Glutamatergic neuron (in vitro differentiated cells): ENCODE measurements around the gene LRCOL1. TPM values are rescaled to one million over a fixed set of nuclear protein-coding genes. Genes with fewer than 3 reads are reported as not detected.

Experiments used
- DNase-seq: peaks from one replicate; pipeline ENCODE4 v3.0.0; 2022
- H3K27ac Mint-ChIP-seq: one replicate; pipeline ENCODE4 v1.8.0; 2020; ENCODE audit warnings: mild to moderate bottlenecking, mixed read lengths, inconsistent platforms; ENCODE audit not compliant: unreplicated experiment
- H3K27me3 Mint-ChIP-seq: one replicate; pipeline ENCODE4 v1.8.0; 2020; ENCODE audit warnings: mild to moderate bottlenecking, moderate library complexity, mixed read lengths, inconsistent platforms; ENCODE audit not compliant: unreplicated experiment
- H3K36me3 Mint-ChIP-seq: one replicate; pipeline ENCODE4 v1.8.0; 2020; ENCODE audit warnings: mild to moderate bottlenecking, mixed read lengths, inconsistent platforms; ENCODE audit not compliant: unreplicated experiment
- H3K4me1 Mint-ChIP-seq: one replicate; pipeline ENCODE4 v1.8.0; 2020; ENCODE audit warnings: mild to moderate bottlenecking, low read depth, mixed read lengths, inconsistent platforms; ENCODE audit not compliant: unreplicated experiment
- H3K4me3 Mint-ChIP-seq: one replicate; pipeline ENCODE4 v1.8.0; 2020; ENCODE audit warnings: mild to moderate bottlenecking, mixed read lengths, inconsistent platforms; ENCODE audit not compliant: unreplicated experiment
- H3K9me3 Mint-ChIP-seq: one replicate; pipeline ENCODE4 v1.8.0; 2020; ENCODE audit warnings: mild to moderate bottlenecking, moderate library complexity, mixed read lengths, inconsistent platforms; ENCODE audit not compliant: unreplicated experiment
- total RNA-seq: library from RNA; stranded (reverse); fragmentation: NEBNext Ultra II Directional; extraction: Animal tissue kit (Norgen Biotek cat#: 25700); gene quantifications from one replicate; pipeline ENCODE4 v1.2.1, GENCODE V29; 2021; ENCODE audit not compliant: unreplicated experiment
- TF ChIP-seq, protein P1 (sequence below): fragments of 200-600 bp; sonication (generic); IDR thresholded peaks from one replicate; pipeline ENCODE4 v1.5.0; 2021; ENCODE audit not compliant: partially characterized antibody, unreplicated experiment

The LRCOL1 gene
- total RNA-seq, 1 donor from 2014 or later = not detected

DNA sequence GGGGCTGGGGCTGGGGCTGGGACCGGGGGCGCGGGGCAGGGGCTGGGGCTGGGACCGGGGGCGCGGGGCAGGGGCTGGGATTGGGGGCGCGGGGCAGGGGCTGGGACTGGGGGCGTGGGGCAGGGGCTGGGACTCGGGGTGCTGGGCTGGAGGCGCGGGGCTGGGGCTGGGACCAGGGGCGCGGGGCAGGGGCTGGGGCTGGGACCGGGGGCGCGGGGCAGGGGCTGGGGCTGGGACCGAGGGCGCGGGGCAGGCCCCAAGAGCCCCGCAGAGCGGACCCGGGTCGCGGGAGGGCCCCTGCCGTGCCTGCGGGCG lies 8.6 kb upstream of the LRCOL1 start:
- no peak overlapping the region for H3K4me3 Mint-ChIP-seq
- no peak overlapping the region for H3K27ac Mint-ChIP-seq
- TF ChIP-seq, protein P1, sequence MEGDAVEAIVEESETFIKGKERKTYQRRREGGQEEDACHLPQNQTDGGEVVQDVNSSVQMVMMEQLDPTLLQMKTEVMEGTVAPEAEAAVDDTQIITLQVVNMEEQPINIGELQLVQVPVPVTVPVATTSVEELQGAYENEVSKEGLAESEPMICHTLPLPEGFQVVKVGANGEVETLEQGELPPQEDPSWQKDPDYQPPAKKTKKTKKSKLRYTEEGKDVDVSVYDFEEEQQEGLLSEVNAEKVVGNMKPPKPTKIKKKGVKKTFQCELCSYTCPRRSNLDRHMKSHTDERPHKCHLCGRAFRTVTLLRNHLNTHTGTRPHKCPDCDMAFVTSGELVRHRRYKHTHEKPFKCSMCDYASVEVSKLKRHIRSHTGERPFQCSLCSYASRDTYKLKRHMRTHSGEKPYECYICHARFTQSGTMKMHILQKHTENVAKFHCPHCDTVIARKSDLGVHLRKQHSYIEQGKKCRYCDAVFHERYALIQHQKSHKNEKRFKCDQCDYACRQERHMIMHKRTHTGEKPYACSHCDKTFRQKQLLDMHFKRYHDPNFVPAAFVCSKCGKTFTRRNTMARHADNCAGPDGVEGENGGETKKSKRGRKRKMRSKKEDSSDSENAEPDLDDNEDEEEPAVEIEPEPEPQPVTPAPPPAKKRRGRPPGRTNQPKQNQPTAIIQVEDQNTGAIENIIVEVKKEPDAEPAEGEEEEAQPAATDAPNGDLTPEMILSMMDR = no peak
- peaks cover 20% of the 10 kb centered on the region for H3K27me3 Mint-ChIP-seq
- DNase-seq = no peak
- H3K36me3 Mint-ChIP-seq = no peaks in the 10 kb centered on the region
- peaks cover 16% of the 10 kb centered on the region for H3K4me1 Mint-ChIP-seq
- H3K9me3 Mint-ChIP-seq = peaks cover 5% of the 10 kb centered on the region

GRCh38 chr12:132618683-132619043 lies 8.3 kb upstream of the LRCOL1 start, which contains the start of gene P2RX2:
P2RX2 (plus strand) TSS chr12:132618776; CDS start chr12:132618817, 41 bp downstream.
- TF ChIP-seq, protein P1 = no peak
- H3K9me3 Mint-ChIP-seq = peaks cover 5% of the 10 kb centered on the region
- peak within 1 kb of the TSS; percentile 82 for H3K4me3 Mint-ChIP-seq
- H3K27ac Mint-ChIP-seq = no peak within 1 kb of the TSS
- no peak for DNase-seq
- H3K27me3 Mint-ChIP-seq = peaks cover 20% of the 10 kb centered on the region
- H3K4me1 Mint-ChIP-seq = peaks cover 16% of the 10 kb centered on the region
- no peaks in the 10 kb centered on the region for H3K36me3 Mint-ChIP-seq

DNA sequence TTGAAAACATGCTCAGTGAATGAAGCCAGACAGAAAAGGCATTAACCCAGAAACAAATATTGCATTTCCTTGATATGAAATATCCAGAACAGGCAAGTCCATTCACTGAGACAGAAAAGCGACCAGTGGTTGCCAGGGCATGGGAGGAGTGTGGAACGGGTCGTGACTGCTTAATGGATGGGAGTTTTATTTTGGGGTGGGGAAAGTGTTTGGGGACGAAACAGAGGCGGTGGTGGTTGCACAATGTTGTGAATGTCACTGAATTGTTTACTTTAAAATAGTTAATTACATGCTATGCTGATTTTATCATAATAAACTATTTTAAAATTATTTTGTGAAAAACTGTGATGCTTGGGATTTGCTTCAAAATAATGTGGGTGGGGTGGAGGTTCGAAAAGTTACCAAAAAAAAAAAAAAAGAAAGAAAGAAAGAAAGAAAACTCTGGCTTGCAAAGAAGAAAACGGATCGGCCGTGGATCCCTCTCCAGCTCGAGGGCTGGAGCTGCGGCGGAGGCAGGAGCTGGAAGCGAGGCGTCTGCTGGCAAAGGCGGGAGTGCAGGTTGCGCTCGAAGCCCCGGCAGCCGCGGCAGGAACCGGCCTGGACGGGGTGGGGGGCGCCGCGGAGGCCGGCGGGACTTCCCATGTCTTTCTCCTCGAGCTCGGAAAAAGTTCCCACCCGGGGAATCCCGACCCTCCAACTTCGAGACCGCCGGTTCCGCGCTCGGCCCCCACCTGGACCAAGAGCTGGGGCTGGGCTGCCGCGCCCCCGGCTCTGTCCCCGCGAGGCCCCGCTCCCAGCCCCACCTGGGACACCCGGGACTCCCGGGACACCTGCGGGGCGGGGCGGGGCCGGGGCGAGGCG lies 7.7 kb upstream of the LRCOL1 start:
- H3K4me1 Mint-ChIP-seq = peaks cover 13% of the 10 kb centered on the region
- H3K4me3 Mint-ChIP-seq = peak overlapping the region; percentile 82
- peaks cover 4% of the 10 kb centered on the region for H3K9me3 Mint-ChIP-seq
- H3K36me3 Mint-ChIP-seq = no peaks in the 10 kb centered on the region
- H3K27ac Mint-ChIP-seq = no peak overlapping the region
- H3K27me3 Mint-ChIP-seq = peaks cover 19% of the 10 kb centered on the region
- TF ChIP-seq, protein P1 = no peak
- no peak for DNase-seq

- peaks cover 14% of the 10 kb centered on the region for H3K27me3 Mint-ChIP-seq
- H3K4me1 Mint-ChIP-seq = peaks cover 10% of the 10 kb centered on the region
- peaks cover 5% of the 10 kb centered on the region for H3K9me3 Mint-ChIP-seq
- peak overlapping the region; percentile 46 for H3K4me3 Mint-ChIP-seq
- no peak overlapping the region for H3K27ac Mint-ChIP-seq
- TF ChIP-seq, protein P1 = no peak
- no peak for DNase-seq
- H3K36me3 Mint-ChIP-seq = no peaks in the 10 kb centered on the region
Observed at GRCh38 chr12:132617135-132617701, 6.8 kb upstream of the LRCOL1 start.

GRCh38 chr12:132615579-132616038 lies 5.2 kb upstream of the LRCOL1 start:
- Mint-ChIP-seq H3K27ac (no peak overlapping the region), H3K4me1 (peaks cover 8% of the 10 kb centered on the region), H3K36me3 (no peaks in the 10 kb centered on the region), H3K27me3 (peaks cover 9% of the 10 kb centered on the region), H3K4me3 (no peak overlapping the region), H3K9me3 (peaks cover 5% of the 10 kb centered on the region)
- DNase-seq = no peak
- TF ChIP-seq, protein P1 = no peak
